Adrenal gland (tissue), 5 donors: ENCODE data around the gene EFHC1.

ENCODE experiments used
- CTCF ChIP-seq, 6 experiments: fragments of 450-650 bp in 4 of 6; fragments of 200-600 bp in 2 of 6; sonication (generic) in 1 of 6; IDR thresholded peaks; 1 replicate in 5 of 6; 2 replicates in 1 of 6; pipeline versions ENCODE4 v1.5.1 to v1.8.0; 2016 to 2021; ENCODE audit warnings: antibody characterized with exemption in 6 of 6, mild to moderate bottlenecking in 2 of 6, moderate library complexity in 1 of 6
- POLR2A ChIP-seq, 2 donors: fragments of 450-650 bp; IDR thresholded peaks; one replicate each; pipeline ENCODE4 v1.6.1; 2017; ENCODE audit warnings: antibody characterized with exemption in 2 of 2, mild to moderate bottlenecking in 2 of 2, moderate library complexity in 1 of 2
- donor health status: DM: no; HTN: no; CAD: no.

GRCh38 chr6:52534363-52534762 lies 114.2 kb downstream of the EFHC1 start:
- TF ChIP-seq POLR2A (IDR thresholded peaks at IDR 0.05), result no peak
- no peak for TF ChIP-seq CTCF (IDR thresholded peaks at IDR 0.05)
